BLaER1 treated with 17β-estradiol and CSF1 and Interleukin-3, amounts not matched to agents 10 nM and 100 nM (cell line): ENCODE data around the gene DYNAP.

Experiments used
- H3K27ac ChIP-seq, 11 experiments: shearing (Covaris generic); formaldehyde crosslinking; 2 replicates each; pipeline ENCODE4 v1.8.1; 2022
- H3K27me3 ChIP-seq, 11 experiments: shearing (Covaris generic); formaldehyde crosslinking; 2 replicates each; pipeline ENCODE4 v1.8.1; 2022
- H3K36me3 ChIP-seq, 11 experiments: shearing (Covaris generic); formaldehyde crosslinking; 2 replicates each; pipeline ENCODE4 v1.8.1; 2022
- H3K4me1 ChIP-seq, 10 experiments: shearing (Covaris generic); formaldehyde crosslinking; 2 replicates each; pipeline ENCODE4 v1.8.1; 2022
- H3K4me2 ChIP-seq, 11 experiments: shearing (Covaris generic); formaldehyde crosslinking; 2 replicates each; pipeline ENCODE4 v1.8.1; 2022
- H3K4me3 ChIP-seq, 10 experiments: shearing (Covaris generic); formaldehyde crosslinking; 2 replicates each; pipeline ENCODE4 v1.8.1; 2022
- H3K9ac ChIP-seq, 11 experiments: shearing (Covaris generic); formaldehyde crosslinking; 2 replicates each; pipeline ENCODE4 v1.8.1; 2022
- H3K9me3 ChIP-seq, 11 experiments: shearing (Covaris generic); formaldehyde crosslinking; replicated peaks in 1 of 11; 2 replicates each; pipeline ENCODE4 v1.8.1; 2022
- H4K20me1 ChIP-seq, 11 experiments: shearing (Covaris generic); formaldehyde crosslinking; 2 replicates each; pipeline ENCODE4 v1.8.1; 2022
- Cebpa-rat ChIP-seq, 11 experiments: shearing (Covaris generic); IDR thresholded peaks; 2 replicates each; pipeline ENCODE4 v1.8.1; 2022

Gene DYNAP, protein sequence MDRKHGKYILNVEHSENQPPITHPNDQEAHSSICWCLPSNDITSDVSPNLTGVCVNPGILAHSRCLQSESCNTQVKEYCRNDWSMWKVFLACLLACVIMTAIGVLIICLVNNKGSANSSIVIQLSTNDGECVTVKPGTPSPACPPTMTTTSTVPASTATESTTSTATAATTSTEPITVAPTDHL

DNA sequence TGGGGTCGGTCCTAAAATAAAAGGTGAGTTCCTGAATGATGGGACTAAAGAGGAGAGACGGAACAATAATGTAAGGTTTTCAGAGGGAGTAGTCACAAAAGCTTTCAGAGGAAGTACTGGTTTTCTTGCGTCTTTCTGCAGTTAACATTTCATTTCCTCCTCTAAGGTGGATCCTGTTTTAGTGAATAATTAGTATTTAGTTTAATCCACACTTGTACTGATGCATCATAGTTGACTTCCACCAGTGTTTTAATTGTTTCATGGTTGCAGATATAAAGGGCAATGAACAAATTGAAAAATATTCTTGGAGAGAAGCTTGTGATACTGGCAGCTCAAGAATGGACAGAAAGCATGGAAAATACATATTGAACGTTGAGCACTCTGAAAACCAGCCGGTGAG is at the start of gene DYNAP:
Gene DYNAP (plus strand): TSS at position 301 of the 400 bp plus-strand sequence. CDS start 38 bp downstream, at position 339.
- H4K20me1 ChIP-seq, result no peaks in the 10 kb centered on the region
- H3K27ac ChIP-seq, result no peak within 1 kb of the TSS
- no peak within 1 kb of the TSS for H3K4me3 ChIP-seq
- H3K9ac ChIP-seq, result no peak within 1 kb of the TSS
- H3K27me3 ChIP-seq, result no peaks in the 10 kb centered on the region
- no peak within 1 kb of the TSS for H3K4me2 ChIP-seq
- H3K36me3 ChIP-seq, result no peaks in the 10 kb centered on the region
- no peak for TF ChIP-seq Cebpa-rat (IDR thresholded peaks at IDR 0.05)
- H3K4me1 ChIP-seq, result no peaks in the 10 kb centered on the region
- H3K9me3 ChIP-seq, result no peaks in the 10 kb centered on the region

- TF ChIP-seq Cebpa-rat (IDR thresholded peaks at IDR 0.05), result no peak
Measured at GRCh38 chr18:54551590-54551989, 39.5 kb upstream of the DYNAP start.

DNA sequence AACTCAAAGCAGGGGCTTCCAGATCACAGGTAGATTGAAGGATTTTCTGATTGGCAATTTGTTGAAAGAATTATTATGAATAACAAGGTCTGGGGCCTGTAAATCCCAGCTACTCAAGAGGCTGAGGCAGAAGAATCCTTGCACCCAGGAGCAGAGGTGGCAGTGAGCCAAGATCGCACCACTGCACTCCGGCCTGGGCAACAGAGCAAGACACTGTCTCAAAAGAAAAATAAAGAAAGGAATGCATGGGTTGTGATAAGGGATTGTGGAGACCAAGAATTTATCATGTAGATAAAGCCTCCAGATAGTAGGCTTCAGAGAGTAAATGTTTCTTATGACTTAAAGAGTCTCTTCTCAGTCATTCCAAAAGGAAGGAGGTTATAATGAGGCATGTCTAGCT is 35.8 kb upstream of the DYNAP start:
- no peak for TF ChIP-seq Cebpa-rat (IDR thresholded peaks at IDR 0.05)
- Histone ChIP-seq H3K36me3 (no peaks in the 10 kb centered on the region), H3K27me3 (no peaks in the 10 kb centered on the region), H3K27ac (no peak overlapping the region), H3K9ac (no peak overlapping the region), H3K4me1 (no peaks in the 10 kb centered on the region), H3K4me2 (no peak overlapping the region), H3K4me3 (no peak overlapping the region), H4K20me1 (no peaks in the 10 kb centered on the region), H3K9me3 (peaks cover 28 to 45% (median 37%) of the 10 kb centered on the region in 11 experiments)

More at GRCh38 chr18:54551590-54551989, 39.5 kb upstream of the DYNAP start:
- H3K9me3 ChIP-seq, result peaks cover 60 to 81% (median 74%) of the 10 kb centered on the region in 11 experiments
- no peak overlapping the region for H3K9ac ChIP-seq
- H3K4me2 ChIP-seq, result no peak overlapping the region
- no peak overlapping the region for H3K27ac ChIP-seq
- H4K20me1 ChIP-seq, result no peaks in the 10 kb centered on the region
- no peaks in the 10 kb centered on the region for H3K27me3 ChIP-seq
- no peaks in the 10 kb centered on the region for H3K36me3 ChIP-seq
- peaks cover 0 to 8% (median 3%) of the 10 kb centered on the region in 10 experiments; a peak in 8 of 20 replicates for H3K4me1 ChIP-seq
- no peak overlapping the region for H3K4me3 ChIP-seq

DNA sequence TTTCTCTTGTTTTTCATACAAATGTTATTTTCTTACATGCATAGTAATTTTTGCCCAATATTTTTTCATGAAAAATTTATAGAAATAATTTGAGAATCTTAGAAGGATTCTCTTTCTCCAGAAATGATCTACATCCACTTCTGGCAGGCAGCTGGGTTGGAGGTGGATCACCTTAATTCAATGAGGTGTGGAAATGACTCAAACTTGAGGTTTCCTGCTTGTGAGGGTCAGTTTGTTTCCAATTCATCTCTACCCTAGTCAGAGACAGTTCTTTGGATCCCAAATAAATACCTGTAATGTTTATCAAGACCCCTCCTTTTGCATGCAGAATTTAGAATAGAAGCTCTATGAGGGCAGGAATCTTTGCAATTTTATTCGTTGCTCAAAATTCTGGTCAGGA is 35.0 kb upstream of the DYNAP start:
- no peaks in the 10 kb centered on the region for H3K36me3 ChIP-seq
- H3K4me1 ChIP-seq, result no peaks in the 10 kb centered on the region
- no peak overlapping the region for H3K4me3 ChIP-seq
- no peak for TF ChIP-seq Cebpa-rat (IDR thresholded peaks at IDR 0.05)
- peaks cover 22 to 38% (median 30%) of the 10 kb centered on the region in 11 experiments for H3K9me3 ChIP-seq
- H3K27ac ChIP-seq, result no peak overlapping the region
- no peaks in the 10 kb centered on the region for H4K20me1 ChIP-seq
- H3K27me3 ChIP-seq, result no peaks in the 10 kb centered on the region
- H3K9ac ChIP-seq, result no peak overlapping the region
- no peak overlapping the region for H3K4me2 ChIP-seq

- Histone ChIP-seq H3K27me3 (no peaks in the 10 kb centered on the region), H3K9ac (no peak overlapping the region), H4K20me1 (no peaks in the 10 kb centered on the region), H3K36me3 (no peaks in the 10 kb centered on the region), H3K9me3 (peaks cover 10 to 22% (median 15%) of the 10 kb centered on the region in 11 experiments), H3K4me2 (no peak overlapping the region), H3K4me3 (no peak overlapping the region), H3K27ac (no peak overlapping the region), H3K4me1 (no peaks in the 10 kb centered on the region)
- no peak for TF ChIP-seq Cebpa-rat (IDR thresholded peaks at IDR 0.05)
Measured at GRCh38 chr18:54557958-54558357, 33.1 kb upstream of the DYNAP start.

- no peaks in the 10 kb centered on the region for H3K4me1 ChIP-seq
- H3K9ac ChIP-seq, result no peak overlapping the region
- no peaks in the 10 kb centered on the region for H4K20me1 ChIP-seq
- no peak overlapping the region for H3K4me2 ChIP-seq
- no peaks in the 10 kb centered on the region for H3K36me3 ChIP-seq
- no peak overlapping the region for H3K4me3 ChIP-seq
- H3K9me3 ChIP-seq, result peaks cover 1 to 13% (median 6%) of the 10 kb centered on the region in 11 experiments; a peak in 14 of 22 replicates
- no peaks in the 10 kb centered on the region for H3K27me3 ChIP-seq
- H3K27ac ChIP-seq, result no peak overlapping the region
- no peak for TF ChIP-seq Cebpa-rat (IDR thresholded peaks at IDR 0.05)
Measured at GRCh38 chr18:54558609-54559585, 32.1 kb upstream of the DYNAP start.

DNA sequence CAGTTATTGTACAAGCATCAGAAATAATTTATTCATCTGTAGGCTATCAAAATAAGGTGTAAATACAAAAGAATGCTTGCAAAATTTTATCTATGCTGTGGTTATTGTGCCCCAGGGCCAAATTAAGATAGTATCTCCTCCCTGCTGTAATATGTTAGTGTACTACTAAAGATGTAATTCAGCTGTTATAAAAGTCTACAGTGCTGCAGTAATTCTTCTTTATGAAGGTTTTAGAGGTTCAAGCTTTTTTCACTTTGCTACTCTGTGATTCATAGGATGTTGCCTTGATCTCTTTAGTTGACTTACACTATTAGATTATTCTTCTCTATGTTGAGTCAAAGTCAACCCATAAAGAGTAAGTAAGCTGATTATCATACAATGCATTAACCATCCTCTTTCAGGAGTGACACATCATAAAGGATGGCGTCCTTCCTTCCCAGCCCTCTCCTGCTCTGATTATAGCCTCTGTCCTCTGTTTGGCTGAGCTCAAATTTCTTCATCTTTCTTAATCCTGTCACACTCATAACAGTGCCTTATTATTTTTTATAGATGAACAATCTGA is 29.3 kb upstream of the DYNAP start:
- no peaks in the 10 kb centered on the region for H3K27me3 ChIP-seq
- no peaks in the 10 kb centered on the region for H3K36me3 ChIP-seq
- H3K4me3 ChIP-seq, result no peak overlapping the region
- no peak overlapping the region for H3K4me2 ChIP-seq
- H3K27ac ChIP-seq, result no peak overlapping the region
- no peak overlapping the region for H3K9ac ChIP-seq
- no peaks in the 10 kb centered on the region for H4K20me1 ChIP-seq
- no peaks in the 10 kb centered on the region for H3K9me3 ChIP-seq
- TF ChIP-seq Cebpa-rat (IDR thresholded peaks at IDR 0.05), result no peak
- H3K4me1 ChIP-seq, result no peaks in the 10 kb centered on the region

GRCh38 chr18:54580202-54580729 is 10.8 kb upstream of the DYNAP start:
- Histone ChIP-seq H3K4me2 (no peak overlapping the region), H3K9me3 (no peaks in the 10 kb centered on the region; a peak in 1 of 22 replicates), H3K27me3 (no peaks in the 10 kb centered on the region; a peak in 1 of 22 replicates), H3K27ac (no peak overlapping the region), H3K9ac (no peak overlapping the region), H4K20me1 (no peaks in the 10 kb centered on the region; a peak in 1 of 22 replicates), H3K36me3 (no peaks in the 10 kb centered on the region), H3K4me3 (no peak overlapping the region), H3K4me1 (no peaks in the 10 kb centered on the region)
- TF ChIP-seq Cebpa-rat (IDR thresholded peaks at IDR 0.05), result no peak

- Histone ChIP-seq H3K4me3 (no peak overlapping the region), H3K9me3 (no peaks in the 10 kb centered on the region), H3K27ac (no peak overlapping the region), H3K36me3 (no peaks in the 10 kb centered on the region), H3K4me2 (no peak overlapping the region), H3K9ac (no peak overlapping the region), H3K27me3 (no peaks in the 10 kb centered on the region; a peak in 1 of 22 replicates), H4K20me1 (no peaks in the 10 kb centered on the region; a peak in 1 of 22 replicates), H3K4me1 (no peaks in the 10 kb centered on the region)
- no peak for TF ChIP-seq Cebpa-rat (IDR thresholded peaks at IDR 0.05)
Measured at GRCh38 chr18:54584065-54584464, 7.0 kb upstream of the DYNAP start.
